ENCODE measurements around the gene TAS2R7. TPM values are rescaled to one million over a fixed set of nuclear protein-coding genes. Genes with fewer than 3 reads are reported as not detected.

The TAS2R7 gene, protein sequence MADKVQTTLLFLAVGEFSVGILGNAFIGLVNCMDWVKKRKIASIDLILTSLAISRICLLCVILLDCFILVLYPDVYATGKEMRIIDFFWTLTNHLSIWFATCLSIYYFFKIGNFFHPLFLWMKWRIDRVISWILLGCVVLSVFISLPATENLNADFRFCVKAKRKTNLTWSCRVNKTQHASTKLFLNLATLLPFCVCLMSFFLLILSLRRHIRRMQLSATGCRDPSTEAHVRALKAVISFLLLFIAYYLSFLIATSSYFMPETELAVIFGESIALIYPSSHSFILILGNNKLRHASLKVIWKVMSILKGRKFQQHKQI
- polyA plus RNA-seq (2011; rRNA removed) (not detected in 2 replicates), polyA plus RNA-seq (2017; fragmentation: RNase III; extraction: RNeasy Plus Mini Kit Qiagen cat#74134 plus additional on column Dnase treatment) (not detected in 3 replicates), polyA minus RNA-seq (2011; rRNA and poly(A)+ RNA removed) (0.45 TPM in 1 of 2 replicates, not detected in the other)
- polyA plus RNA-seq (2012; cell fraction: cytosol; rRNA removed), result not detected in 2 replicates
- not detected in 2 replicates for polyA plus RNA-seq (2012; cell fraction: nucleus; rRNA removed)

DNA sequence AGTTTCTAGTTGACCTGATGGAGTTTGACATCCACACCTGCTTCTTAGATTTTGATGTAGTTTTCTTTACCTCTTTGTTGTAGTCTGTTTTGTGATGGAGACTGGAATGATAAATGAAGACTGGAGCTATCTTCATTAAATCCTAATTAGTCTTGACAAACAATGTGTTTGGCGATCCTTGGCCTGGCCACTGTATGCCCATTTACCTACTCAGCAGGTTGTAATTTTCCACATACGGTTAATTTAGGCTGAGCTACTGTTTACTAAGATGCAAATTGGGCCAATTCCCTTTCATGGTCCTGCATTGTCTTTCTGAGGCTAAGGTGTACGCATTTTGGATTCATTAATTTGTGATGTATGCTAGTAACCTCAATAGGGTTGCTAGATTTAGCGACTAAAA, at the start of gene TAS2R7:
TSS of gene TAS2R7 (minus strand) at position 41 of the 400 bp plus-strand sequence. CDS start 57 bp downstream, outside the sequence.
- Histone ChIP-seq H3K4me3 (no peak within 1 kb of the TSS), H3K9me3 (no peaks in the 10 kb centered on the region), H3K4me2 (no peak within 1 kb of the TSS), H3K27ac (no peak within 1 kb of the TSS), H3K4me1 (no peaks in the 10 kb centered on the region)
- no peak for DNase-seq (ENCODE audit: low read depth in 1 of 2, low spot score in 1 of 2)
- no peak for ATAC-seq
- 9% methylated on average over 4 of the region's 4 CpGs for WGBS (ENCODE audit: missing lambda C conversion rate)
- CTCF ChIA-PET, result no interaction called here
- FAIRE-seq, result no peak
- no peak for TF ChIP-seq RCOR1 (IDR thresholded peaks at IDR 0.05; ENCODE audit: low read depth, low read length)
- POLR2A ChIA-PET, result no interaction called here

DNA sequence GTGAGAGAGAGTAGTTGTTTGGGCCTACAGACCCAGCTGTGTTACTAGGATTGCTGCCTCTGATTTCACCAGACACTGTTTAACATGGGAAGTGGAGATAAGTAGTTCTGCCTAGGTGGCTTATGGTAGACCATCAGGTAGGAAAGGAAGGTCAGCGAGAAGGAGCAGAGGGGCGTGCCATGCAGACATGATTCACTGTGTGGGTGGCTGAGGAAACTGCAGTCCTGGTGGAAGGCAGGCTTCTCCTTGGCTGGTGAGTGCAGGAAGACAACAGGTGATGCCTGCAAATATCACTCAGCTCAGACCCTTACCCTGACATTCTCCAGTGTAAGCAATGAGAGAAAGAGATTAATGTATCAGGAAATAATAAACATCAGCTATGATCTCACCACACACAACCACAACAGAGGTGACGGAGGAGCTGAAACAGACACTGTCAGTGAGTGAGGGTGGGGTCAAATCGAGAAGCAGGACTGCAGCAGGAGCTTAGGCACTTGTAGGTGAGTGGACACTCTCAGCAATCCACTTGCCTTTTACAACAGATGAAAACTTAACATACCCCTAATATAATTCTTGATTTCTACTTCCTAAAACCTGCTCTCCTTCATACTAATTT, 48.9 kb upstream of the TAS2R7 start:
- TF ChIP-seq SMC3 (IDR thresholded peaks at IDR 0.05) (no peak), HDAC2 (IDR thresholded peaks at IDR 0.05) (no peak), GATA3 (IDR thresholded peaks at IDR 0.05; ENCODE audit: borderline replicate concordance) (no peak), ESRRA (IDR thresholded peaks at IDR 0.05; ENCODE audit: borderline replicate concordance, low read length) (no peak), FOSL2 (IDR thresholded peaks at IDR 0.05) (no peak), FOSL2 (CRISPR knock-in tag; IDR thresholded peaks at IDR 0.05) (no peak), EHF (CRISPR knock-in tag; IDR thresholded peaks at IDR 0.05) (no peak), CHD4 (IDR thresholded peaks at IDR 0.05; ENCODE audit: borderline replicate concordance) (no peak), RAD21 (conservative IDR thresholded peaks at IDR 0.05 in 1 of 2, IDR thresholded peaks at IDR 0.05 in 1 of 2) (no peak)
- TF ChIP-seq, protein P1, sequence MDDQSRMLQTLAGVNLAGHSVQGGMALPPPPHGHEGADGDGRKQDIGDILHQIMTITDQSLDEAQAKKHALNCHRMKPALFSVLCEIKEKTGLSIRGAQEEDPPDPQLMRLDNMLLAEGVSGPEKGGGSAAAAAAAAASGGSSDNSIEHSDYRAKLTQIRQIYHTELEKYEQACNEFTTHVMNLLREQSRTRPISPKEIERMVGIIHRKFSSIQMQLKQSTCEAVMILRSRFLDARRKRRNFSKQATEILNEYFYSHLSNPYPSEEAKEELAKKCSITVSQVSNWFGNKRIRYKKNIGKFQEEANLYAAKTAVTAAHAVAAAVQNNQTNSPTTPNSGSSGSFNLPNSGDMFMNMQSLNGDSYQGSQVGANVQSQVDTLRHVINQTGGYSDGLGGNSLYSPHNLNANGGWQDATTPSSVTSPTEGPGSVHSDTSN (IDR thresholded peaks at IDR 0.05), result no peak
- TF ChIP-seq, protein P2, sequence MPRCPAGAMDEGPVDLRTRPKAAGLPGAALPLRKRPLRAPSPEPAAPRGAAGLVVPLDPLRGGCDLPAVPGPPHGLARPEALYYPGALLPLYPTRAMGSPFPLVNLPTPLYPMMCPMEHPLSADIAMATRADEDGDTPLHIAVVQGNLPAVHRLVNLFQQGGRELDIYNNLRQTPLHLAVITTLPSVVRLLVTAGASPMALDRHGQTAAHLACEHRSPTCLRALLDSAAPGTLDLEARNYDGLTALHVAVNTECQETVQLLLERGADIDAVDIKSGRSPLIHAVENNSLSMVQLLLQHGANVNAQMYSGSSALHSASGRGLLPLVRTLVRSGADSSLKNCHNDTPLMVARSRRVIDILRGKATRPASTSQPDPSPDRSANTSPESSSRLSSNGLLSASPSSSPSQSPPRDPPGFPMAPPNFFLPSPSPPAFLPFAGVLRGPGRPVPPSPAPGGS (IDR thresholded peaks at IDR 0.05), result no peak
- no peak for ATAC-seq
- ChIA-PET CTCF (no interaction called here), POLR2A (no interaction called here)
- Histone ChIP-seq H3K4me2 (no peak overlapping the region), H3K4me1 (no peaks in the 10 kb centered on the region), H3K4me3 (no peak overlapping the region), H3K9me3 (peaks cover 13% of the 10 kb centered on the region), H3K27ac (no peak overlapping the region)
- 88% methylated on average over 4 of the region's 4 CpGs for WGBS (ENCODE audit: missing lambda C conversion rate)
- FAIRE-seq, result no peak
- DNase-seq (ENCODE audit: low read depth in 1 of 2, low spot score in 1 of 2), result no peak

DNA sequence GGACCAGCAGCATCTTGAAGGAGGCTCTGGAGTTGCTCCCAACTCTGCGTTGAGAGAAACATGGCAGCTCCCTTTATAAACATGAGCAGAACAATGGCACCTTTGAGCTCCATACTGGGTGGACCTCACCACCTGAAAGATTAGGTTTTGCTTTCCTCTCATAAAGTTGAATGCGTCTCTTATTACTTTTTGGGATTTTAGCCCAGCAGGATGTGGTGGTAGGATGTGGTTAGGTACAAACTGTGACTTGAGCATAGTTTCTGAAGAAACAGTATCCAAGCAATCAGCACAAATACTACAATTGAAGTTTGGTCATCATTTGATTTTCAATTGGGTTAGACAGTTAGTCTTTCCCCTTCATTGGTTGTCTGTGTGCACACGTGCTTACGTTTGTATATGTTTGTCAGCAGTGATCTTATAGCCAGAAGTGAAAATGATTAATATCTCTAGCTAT, 47.0 kb upstream of the TAS2R7 start, which contains the start of gene PRR4:
TSS of gene PRR4 (minus strand) at position 51 of the 454 bp plus-strand sequence. CDS start at position 13, 38 bp downstream.
- no peak for ATAC-seq
- WGBS (ENCODE audit: missing lambda C conversion rate), result 91% methylated on average over 4 of the region's 4 CpGs
- FAIRE-seq, result no peak
- no peak within 1 kb of the TSS for H3K4me3 ChIP-seq
- H3K27ac ChIP-seq, result no peak within 1 kb of the TSS
- no peak within 1 kb of the TSS for H3K4me2 ChIP-seq
- no peak for DNase-seq (ENCODE audit: low read depth in 1 of 2, low spot score in 1 of 2)
- CTCF ChIA-PET, result no interaction called here
- no peak for TF ChIP-seq PHF8 (IDR thresholded peaks at IDR 0.05; ENCODE audit: borderline replicate concordance, low read depth)
- TF ChIP-seq POLR2A (IDR thresholded peaks at IDR 0.05; ENCODE audit: low read length), result no peak
- TF ChIP-seq ZNF302 (CRISPR knock-in tag; IDR thresholded peaks at IDR 0.05), result no peak
- no peak for TF ChIP-seq NR3C1 (IDR thresholded peaks at IDR 0.05)
- no peak for TF ChIP-seq MYC (IDR thresholded peaks at IDR 0.05; ENCODE audit: borderline replicate concordance, low read length)
- TF ChIP-seq FOSB (CRISPR knock-in tag; IDR thresholded peaks at IDR 0.05), result no peak
- TF ChIP-seq FOXS1 (CRISPR knock-in tag; IDR thresholded peaks at IDR 0.05), result no peak
- TF ChIP-seq KDM1A (IDR thresholded peaks at IDR 0.05; ENCODE audit: low read depth), result no peak
- TF ChIP-seq, protein P3, sequence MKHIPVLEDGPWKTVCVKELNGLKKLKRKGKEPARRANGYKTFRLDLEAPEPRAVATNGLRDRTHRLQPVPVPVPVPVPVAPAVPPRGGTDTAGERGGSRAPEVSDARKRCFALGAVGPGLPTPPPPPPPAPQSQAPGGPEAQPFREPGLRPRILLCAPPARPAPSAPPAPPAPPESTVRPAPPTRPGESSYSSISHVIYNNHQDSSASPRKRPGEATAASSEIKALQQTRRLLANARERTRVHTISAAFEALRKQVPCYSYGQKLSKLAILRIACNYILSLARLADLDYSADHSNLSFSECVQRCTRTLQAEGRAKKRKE (CRISPR knock-in tag; IDR thresholded peaks at IDR 0.05; ENCODE audit: low read depth), result no peak
- TF ChIP-seq, protein P4, sequence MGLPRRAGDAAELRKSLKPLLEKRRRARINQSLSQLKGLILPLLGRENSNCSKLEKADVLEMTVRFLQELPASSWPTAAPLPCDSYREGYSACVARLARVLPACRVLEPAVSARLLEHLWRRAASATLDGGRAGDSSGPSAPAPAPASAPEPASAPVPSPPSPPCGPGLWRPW (IDR thresholded peaks at IDR 0.05), result no peak
- TF ChIP-seq ZSCAN20 (CRISPR knock-in tag; IDR thresholded peaks at IDR 0.05), result no peak
- TF ChIP-seq, protein P2 (IDR thresholded peaks at IDR 0.05), result no peak
- TF ChIP-seq, protein P1 (IDR thresholded peaks at IDR 0.05), result no peak
- TF ChIP-seq SMC3 (IDR thresholded peaks at IDR 0.05), result no peak
- no peak for TF ChIP-seq TP53 (CRISPR knock-in tag; IDR thresholded peaks at IDR 0.05)
- no peak for TF ChIP-seq HOXB5 (CRISPR knock-in tag; IDR thresholded peaks at IDR 0.05)
- TF ChIP-seq MAZ (IDR thresholded peaks at IDR 0.05; ENCODE audit: borderline replicate concordance, low read depth, low read length), result no peak
- H3K4me1 ChIP-seq, result no peaks in the 10 kb centered on the region
- H3K9me3 ChIP-seq, result no peaks in the 10 kb centered on the region
- POLR2A ChIA-PET, result no interaction called here
